T-helper 1 cell treated with Interleukin-12 subunit alpha and Interleukin-12 subunit beta and Interleukin-4 antibody, amounts not matched to agents 30 μg/mL and 1 μg/mL, for 36 hours (primary cell): ENCODE data around the gene PCNX1.

ENCODE experiments used
- H3K27ac Mint-ChIP-seq: one replicate; pipeline ENCODE4 v1.8.0; 2021; ENCODE audit warnings: mild to moderate bottlenecking, mixed read lengths
- H3K27me3 Mint-ChIP-seq: one replicate; pipeline ENCODE4 v1.8.0; 2021; ENCODE audit warnings: low read depth, mixed read lengths
- H3K36me3 Mint-ChIP-seq: one replicate; pipeline ENCODE4 v1.8.0; 2021; ENCODE audit warnings: low read depth, mixed read lengths
- H3K4me1 Mint-ChIP-seq: one replicate; pipeline ENCODE4 v1.8.0; 2021; ENCODE audit warnings: low read depth, mixed read lengths
- H3K4me3 Mint-ChIP-seq: one replicate; pipeline ENCODE4 v1.8.0; 2021; ENCODE audit warnings: mild to moderate bottlenecking, moderate library complexity, mixed read lengths
- H3K9me3 Mint-ChIP-seq: one replicate; pipeline ENCODE4 v1.8.0; 2021; ENCODE audit warnings: mixed read lengths

PCNX1 gene

DNA sequence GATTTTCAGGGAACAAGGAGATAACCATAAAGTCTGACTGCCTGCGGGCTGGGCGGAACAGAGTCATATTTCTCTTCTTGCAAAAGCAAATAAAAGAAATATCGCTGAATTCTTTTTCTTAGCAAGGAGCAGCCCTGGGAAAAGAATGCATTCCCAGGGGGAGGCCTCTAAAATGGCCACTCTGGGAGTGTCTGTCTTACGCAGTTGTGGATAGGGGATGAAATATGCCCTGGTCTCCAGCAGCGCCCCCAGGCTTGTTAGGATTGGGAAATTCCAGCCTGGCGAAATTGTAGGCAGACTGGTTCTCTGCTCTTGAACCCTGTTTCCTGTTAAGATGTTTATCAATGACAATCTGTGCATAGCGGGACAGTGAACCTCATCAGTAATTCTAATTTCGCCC lies 40.5 kb downstream of the PCNX1 start:
- Mint-ChIP-seq H3K27me3 (no peaks in the 10 kb centered on the region), H3K4me3 (no peak overlapping the region), H3K36me3 (peaks cover 60% of the 10 kb centered on the region), H3K27ac (no peak overlapping the region), H3K4me1 (peaks cover 7% of the 10 kb centered on the region), H3K9me3 (peaks cover 47% of the 10 kb centered on the region)

DNA sequence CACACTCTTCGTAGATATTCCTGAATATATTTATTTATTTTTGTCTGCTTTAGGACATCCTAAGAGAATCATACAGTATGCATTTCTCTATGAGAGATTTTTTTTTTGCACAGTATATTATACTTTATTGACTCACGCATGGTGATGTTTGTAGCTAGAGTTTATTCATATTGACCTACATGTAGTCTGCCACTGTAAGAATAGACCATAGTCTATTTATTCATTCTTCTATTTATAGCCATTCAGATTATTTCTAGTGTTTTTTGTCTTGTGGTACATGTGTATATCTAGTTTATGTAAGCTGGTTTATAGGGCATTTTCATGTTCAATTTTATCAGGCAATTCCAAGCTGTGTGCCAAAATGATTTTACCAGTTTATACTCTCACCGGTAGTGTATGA lies 45.2 kb downstream of the PCNX1 start:
- Mint-ChIP-seq H3K4me3 (no peak overlapping the region), H3K9me3 (peaks cover 7% of the 10 kb centered on the region), H3K27me3 (no peaks in the 10 kb centered on the region), H3K27ac (no peak overlapping the region), H3K36me3 (peaks cover 27% of the 10 kb centered on the region), H3K4me1 (peaks cover 20% of the 10 kb centered on the region)

DNA sequence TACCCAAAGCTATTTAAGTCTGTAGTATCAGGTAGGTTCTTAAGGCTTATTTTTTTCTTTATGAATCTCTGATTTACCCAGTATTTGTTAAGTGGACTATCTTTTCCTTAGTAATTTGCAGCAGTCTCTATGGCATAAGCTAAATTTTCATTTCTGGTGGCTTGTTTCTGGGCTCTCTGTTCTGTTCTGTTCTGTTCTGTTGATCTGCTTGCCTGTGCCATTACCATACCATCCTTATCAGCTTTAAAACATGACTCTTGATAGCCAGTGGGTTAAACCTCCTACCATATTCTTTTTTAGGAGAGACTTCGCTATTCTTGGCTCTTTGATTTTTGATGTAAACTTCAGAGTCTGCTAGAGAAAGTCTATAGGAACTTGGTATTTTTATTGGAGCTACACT lies 46.8 kb downstream of the PCNX1 start:
- no peaks in the 10 kb centered on the region for H3K9me3 Mint-ChIP-seq
- no peak overlapping the region for H3K27ac Mint-ChIP-seq
- H3K4me1 Mint-ChIP-seq, result peaks cover 20% of the 10 kb centered on the region
- peaks cover 23% of the 10 kb centered on the region for H3K36me3 Mint-ChIP-seq
- no peaks in the 10 kb centered on the region for H3K27me3 Mint-ChIP-seq
- no peak overlapping the region for H3K4me3 Mint-ChIP-seq

DNA sequence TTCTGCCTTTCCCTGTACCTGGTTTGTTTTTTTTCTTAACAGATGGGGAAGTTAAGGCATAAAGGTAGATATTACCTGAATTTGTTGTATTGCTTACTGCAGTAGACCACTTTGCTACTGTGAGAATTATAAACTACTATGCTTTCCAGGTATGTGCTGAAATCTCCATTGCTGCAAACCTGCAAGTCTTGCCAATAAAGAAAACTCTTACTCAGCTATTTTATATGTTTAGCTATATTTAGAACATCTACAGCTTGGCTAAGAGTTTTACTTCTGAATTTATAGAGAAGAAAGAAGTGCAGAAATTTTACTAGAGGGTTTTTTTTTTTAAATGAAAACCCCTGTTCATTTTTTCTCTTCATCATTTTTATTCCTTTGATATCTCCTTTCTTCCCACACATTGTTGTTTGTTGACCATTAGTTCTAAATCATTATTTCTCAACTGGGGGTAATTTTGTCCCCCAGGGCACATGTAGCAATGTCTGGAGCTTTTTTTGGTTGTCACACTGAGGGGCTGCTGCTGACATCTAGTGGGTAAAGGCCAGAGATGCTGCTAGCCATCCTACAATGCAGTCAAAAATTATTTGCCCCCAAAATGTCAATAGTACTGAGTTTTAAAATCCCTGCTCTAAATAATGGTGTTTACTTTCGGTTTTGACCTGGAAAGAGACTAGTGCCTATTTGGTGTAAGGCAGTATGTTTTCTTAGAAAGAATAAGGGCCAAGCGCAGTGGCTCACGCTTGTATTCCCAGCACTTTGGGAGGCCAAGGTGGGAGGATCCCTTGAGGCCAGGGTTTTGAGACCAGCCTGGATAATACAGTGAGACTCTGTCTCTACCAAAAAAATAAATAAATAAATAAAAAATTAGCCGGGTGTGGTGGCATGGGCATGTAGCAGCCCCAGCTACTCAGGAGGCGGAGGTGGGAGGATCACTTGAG lies 48.6 kb downstream of the PCNX1 start:
- H3K36me3 Mint-ChIP-seq, result peaks cover 17% of the 10 kb centered on the region
- no peaks in the 10 kb centered on the region for H3K9me3 Mint-ChIP-seq
- no peak overlapping the region for H3K27ac Mint-ChIP-seq
- H3K4me3 Mint-ChIP-seq, result no peak overlapping the region
- H3K27me3 Mint-ChIP-seq, result no peaks in the 10 kb centered on the region
- H3K4me1 Mint-ChIP-seq, result peaks cover 20% of the 10 kb centered on the region

DNA sequence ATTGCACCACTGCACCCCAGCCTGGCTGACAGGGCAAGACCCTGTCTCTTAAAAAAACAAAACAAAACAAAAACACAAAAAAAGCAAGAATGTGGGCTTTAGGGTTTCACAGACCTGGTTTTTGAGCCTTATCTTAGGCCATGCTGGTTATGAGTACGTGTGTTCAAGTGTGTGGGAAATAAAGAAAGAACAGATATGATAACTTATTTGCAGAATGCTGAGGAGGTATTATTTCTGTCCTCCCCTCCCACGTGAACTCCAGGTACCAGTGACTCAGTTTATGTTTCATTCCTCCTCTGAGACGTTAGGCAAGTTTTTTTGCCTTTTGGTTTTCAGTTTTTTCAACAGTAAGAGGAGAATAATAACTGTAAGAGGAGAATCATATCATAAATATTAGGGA lies 49.3 kb downstream of the PCNX1 start:
- H3K4me3 Mint-ChIP-seq, result no peak overlapping the region
- H3K36me3 Mint-ChIP-seq, result peaks cover 17% of the 10 kb centered on the region
- no peaks in the 10 kb centered on the region for H3K9me3 Mint-ChIP-seq
- H3K4me1 Mint-ChIP-seq, result peaks cover 20% of the 10 kb centered on the region
- no peaks in the 10 kb centered on the region for H3K27me3 Mint-ChIP-seq
- H3K27ac Mint-ChIP-seq, result no peak overlapping the region

DNA sequence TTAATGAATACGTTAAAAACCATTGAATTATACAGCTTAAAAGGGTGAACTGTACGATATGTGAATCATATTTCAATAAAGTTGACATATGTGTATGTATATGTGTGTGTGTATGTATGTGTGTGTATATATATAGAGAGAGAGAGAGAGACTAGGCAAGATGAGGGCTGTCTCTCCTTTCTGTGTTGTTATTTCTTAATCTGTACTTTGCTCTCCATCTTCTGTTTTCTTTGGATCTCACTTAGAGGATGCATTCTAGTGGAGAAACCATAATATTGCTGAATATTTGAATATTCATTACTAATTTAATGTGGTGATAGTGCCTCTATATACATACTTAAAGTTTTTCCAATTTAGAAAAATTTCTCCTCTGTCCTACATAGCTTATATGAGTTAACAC lies 50.5 kb downstream of the PCNX1 start:
- no peak overlapping the region for H3K27ac Mint-ChIP-seq
- no peaks in the 10 kb centered on the region for H3K27me3 Mint-ChIP-seq
- H3K36me3 Mint-ChIP-seq, result peaks cover 21% of the 10 kb centered on the region
- no peak overlapping the region for H3K4me3 Mint-ChIP-seq
- H3K4me1 Mint-ChIP-seq, result peaks cover 21% of the 10 kb centered on the region
- H3K9me3 Mint-ChIP-seq, result no peaks in the 10 kb centered on the region

DNA sequence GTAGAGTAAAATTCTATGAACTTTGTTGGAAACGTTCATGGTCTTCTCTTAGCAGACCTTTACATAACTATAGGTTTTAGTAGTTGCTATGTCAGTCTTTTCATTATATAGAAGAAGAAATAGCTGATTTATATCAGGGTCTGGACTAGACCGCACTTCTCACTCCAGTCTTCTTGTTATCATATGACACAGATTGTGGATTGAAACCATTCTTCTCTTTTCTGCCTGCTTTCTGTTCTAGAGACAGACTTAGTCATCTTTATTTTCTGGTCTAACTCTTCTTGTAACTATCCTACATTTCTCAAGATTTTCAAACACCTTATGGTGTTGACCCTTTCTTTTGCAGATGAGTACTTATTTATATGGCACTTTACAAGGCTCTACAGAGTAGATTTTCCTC lies 55.7 kb downstream of the PCNX1 start:
- Mint-ChIP-seq H3K36me3 (peaks cover 17% of the 10 kb centered on the region), H3K27me3 (no peaks in the 10 kb centered on the region), H3K4me1 (peaks cover 8% of the 10 kb centered on the region), H3K4me3 (no peak overlapping the region), H3K27ac (no peak overlapping the region), H3K9me3 (no peaks in the 10 kb centered on the region)

DNA sequence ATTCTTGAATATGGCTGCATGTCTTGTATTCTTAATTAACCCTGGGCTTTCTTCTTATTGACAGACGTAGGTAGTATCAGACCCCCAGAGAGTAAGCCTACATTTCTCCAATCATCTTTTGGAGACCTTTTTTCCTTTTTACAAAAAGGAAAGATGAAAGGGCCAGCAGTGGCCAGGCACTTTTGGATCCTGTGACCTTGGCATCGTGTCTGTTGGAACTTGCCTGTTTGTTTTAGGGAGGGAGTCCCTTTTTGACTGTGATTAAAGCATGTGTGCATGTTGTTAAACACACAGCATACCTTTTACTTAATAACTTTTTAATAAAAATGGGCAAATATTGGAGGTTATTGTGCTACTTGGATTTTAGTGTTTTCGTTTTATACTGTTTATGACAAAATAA lies 57.2 kb downstream of the PCNX1 start:
- Mint-ChIP-seq H3K27me3 (no peaks in the 10 kb centered on the region), H3K36me3 (peaks cover 21% of the 10 kb centered on the region), H3K27ac (no peak overlapping the region), H3K9me3 (no peaks in the 10 kb centered on the region), H3K4me1 (peaks cover 11% of the 10 kb centered on the region), H3K4me3 (no peak overlapping the region)

DNA sequence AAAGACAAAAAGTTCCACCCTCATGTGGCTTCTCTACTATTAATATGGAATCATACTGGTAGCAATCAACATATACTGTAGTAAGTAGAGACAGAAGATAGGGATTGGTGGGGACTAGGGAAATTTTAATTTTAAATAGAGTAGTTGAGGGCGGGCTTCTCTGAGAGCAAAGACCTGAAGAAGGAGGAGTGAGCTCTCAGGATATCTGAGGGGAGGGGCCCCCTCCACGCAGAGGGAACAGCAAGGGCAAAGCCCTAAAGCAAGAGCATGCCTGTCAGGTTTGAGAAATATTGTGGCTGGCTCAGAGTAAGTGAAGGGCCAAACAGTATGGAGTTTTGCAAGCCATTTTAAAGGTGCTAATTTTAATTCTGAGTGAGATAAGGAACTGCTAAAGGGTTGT lies 64.3 kb downstream of the PCNX1 start:
- H3K9me3 Mint-ChIP-seq, result no peaks in the 10 kb centered on the region
- H3K27ac Mint-ChIP-seq, result no peak overlapping the region
- no peak overlapping the region for H3K4me3 Mint-ChIP-seq
- H3K36me3 Mint-ChIP-seq, result peaks cover 12% of the 10 kb centered on the region
- peaks cover 10% of the 10 kb centered on the region for H3K4me1 Mint-ChIP-seq
- H3K27me3 Mint-ChIP-seq, result no peaks in the 10 kb centered on the region

DNA sequence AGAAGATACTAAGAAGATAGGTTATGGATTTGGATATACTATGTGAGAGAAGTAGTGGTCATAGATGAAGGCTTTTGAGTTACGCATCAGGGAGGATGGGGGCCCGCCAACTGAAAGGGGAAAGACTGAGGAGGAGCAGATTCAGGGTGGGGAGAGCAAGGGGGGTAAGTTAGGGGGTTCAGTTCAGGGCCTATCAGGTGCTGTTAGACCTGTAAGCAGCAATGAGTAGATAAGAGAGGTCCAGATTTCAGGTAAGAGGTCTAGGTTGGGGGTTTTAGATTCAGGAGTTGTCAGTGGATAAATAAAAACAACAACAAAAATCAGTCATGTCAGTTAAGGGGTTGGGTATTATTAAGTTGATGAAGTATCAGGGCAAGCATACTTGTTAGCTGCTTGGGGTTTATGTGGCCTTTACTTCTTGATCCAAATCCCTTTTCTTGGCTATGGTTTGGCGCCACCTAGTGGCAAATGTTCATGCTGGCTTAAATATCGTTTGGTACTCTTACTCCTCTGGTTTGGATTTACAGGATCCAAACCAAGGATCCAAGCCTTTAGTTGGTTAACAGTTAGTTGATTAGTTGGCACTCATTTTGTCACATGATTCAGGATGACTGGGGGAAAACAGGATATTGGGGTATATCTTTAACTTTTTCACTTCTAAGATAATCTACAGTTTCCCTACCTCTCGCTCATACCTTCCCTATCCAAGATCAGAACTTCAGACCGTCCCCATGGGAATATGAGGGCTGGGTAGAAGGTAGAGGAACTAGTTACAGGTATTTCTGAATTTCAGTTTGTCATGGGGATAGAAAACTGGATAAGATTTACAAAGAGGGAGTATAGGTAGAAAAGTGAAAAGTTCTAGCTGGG lies 65.1 kb downstream of the PCNX1 start:
- H3K4me1 Mint-ChIP-seq, result peaks cover 8% of the 10 kb centered on the region
- H3K27ac Mint-ChIP-seq, result no peak overlapping the region
- H3K9me3 Mint-ChIP-seq, result no peaks in the 10 kb centered on the region
- peaks cover 19% of the 10 kb centered on the region for H3K36me3 Mint-ChIP-seq
- H3K27me3 Mint-ChIP-seq, result no peaks in the 10 kb centered on the region
- no peak overlapping the region for H3K4me3 Mint-ChIP-seq

DNA sequence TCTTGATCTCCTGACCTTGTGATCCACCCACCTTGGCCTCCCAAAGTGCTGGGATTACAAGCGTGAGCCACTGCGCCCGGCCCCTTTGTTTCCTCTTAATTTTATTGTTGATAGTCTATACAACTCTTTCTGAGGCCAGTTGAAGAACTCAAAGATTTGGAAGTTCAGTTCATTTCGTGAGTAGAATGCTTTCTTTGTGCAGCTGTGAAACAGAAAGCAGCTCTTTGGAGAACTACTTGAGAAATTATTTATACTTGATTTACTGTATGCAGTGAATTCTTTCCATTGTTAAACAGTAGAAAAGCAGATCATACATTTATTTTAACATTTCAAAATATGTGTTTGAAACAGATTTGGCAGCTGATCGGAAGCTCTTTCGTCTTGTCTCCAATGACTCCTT lies 69.3 kb downstream of the PCNX1 start:
- Mint-ChIP-seq H3K4me1 (peaks cover 19% of the 10 kb centered on the region), H3K36me3 (peaks cover 27% of the 10 kb centered on the region), H3K9me3 (no peaks in the 10 kb centered on the region), H3K27me3 (no peaks in the 10 kb centered on the region), H3K4me3 (no peak overlapping the region), H3K27ac (no peak overlapping the region)

DNA sequence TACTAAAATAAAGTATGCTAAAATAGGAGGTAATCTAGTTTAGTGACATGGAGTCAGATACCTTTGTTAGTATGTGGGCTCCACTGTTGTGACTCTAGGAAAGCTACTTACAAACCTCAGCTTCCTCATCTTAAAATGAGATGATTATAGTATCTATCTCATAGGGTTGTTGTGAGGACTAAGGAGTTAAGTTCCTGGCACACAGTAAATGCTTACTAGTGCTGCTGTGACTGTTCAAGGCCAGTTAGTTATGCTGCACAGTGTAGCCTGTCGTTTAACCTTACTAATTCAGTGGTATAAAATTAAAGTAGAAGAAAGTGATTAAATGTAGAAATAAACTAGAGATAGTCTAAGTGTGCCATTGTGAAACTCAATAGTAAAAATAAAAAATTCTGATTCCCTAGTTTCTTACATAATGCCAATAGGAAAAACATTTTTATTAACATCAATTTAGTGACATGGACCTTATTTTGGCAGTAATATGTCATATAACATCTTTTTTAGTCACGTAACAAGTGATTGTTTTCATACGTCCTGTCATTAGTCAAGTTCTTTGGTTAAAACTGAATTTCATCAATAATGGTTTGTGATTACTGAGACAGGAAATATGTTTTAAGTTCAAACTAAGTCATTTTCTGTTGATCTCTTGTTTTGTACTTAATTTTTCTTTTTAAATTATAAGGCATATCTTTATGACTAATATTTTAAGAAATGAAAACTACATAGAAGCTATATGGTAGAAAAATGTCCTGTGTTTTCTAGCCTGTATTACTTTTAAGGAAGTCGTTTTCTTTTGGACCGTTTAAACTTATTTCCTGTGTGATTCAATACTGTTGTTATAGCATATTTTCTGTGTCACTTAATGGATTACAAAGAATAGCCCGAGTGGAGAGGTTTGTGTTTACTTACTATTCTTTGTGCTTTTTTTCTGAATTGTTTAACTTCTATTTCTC lies 74.0 kb downstream of the PCNX1 start:
- Mint-ChIP-seq H3K27me3 (no peaks in the 10 kb centered on the region), H3K4me1 (peaks cover 21% of the 10 kb centered on the region), H3K36me3 (peaks cover 23% of the 10 kb centered on the region), H3K4me3 (peak overlapping the region; percentile 41), H3K27ac (peak overlapping the region; percentile 62), H3K9me3 (no peaks in the 10 kb centered on the region)

DNA sequence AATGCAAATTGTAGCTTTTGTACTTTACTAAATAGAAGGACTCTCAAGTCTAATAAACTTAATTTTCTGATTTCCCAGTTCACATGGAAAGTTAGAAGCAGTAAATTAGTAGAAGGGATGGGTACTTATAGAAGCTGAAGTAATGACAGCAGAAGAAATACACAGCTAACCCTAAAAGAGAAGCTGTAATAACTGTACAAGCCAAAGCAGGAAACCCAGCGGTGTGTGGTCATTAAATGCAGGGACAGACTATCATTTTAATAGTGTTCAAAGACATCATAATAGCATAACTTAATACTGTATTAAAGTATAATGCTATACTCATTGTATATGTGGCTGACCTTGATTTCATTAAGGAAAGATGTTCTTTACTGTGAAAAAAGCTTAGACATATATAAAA lies 74.9 kb downstream of the PCNX1 start:
- no peaks in the 10 kb centered on the region for H3K9me3 Mint-ChIP-seq
- H3K4me1 Mint-ChIP-seq, result peaks cover 21% of the 10 kb centered on the region
- H3K4me3 Mint-ChIP-seq, result no peak overlapping the region
- H3K36me3 Mint-ChIP-seq, result peaks cover 18% of the 10 kb centered on the region
- H3K27ac Mint-ChIP-seq, result no peak overlapping the region
- H3K27me3 Mint-ChIP-seq, result no peaks in the 10 kb centered on the region

DNA sequence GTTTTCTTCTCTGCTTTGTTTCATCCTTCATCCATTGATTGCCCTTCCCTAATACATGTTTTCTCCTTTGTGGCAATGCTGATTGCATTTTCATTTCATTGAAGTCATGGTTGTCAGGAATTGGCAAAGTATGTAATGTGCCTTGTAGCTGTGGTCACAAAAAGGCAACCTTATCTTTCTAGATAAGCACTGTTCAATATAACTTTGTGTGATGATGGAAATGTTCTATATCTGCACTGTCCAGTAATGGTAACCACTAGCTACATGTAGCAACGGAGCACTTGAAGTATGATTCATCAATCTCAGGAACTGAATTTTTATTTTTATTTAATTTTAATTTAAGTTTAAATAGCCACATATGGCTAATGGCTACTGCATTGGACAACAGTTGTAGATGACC lies 79.8 kb downstream of the PCNX1 start:
- H3K4me3 Mint-ChIP-seq, result no peak overlapping the region
- H3K27ac Mint-ChIP-seq, result no peak overlapping the region
- H3K36me3 Mint-ChIP-seq, result peaks cover 14% of the 10 kb centered on the region
- no peaks in the 10 kb centered on the region for H3K27me3 Mint-ChIP-seq
- H3K4me1 Mint-ChIP-seq, result peaks cover 12% of the 10 kb centered on the region
- no peaks in the 10 kb centered on the region for H3K9me3 Mint-ChIP-seq
